ENCODE measurements around the gene NBPF6. TPM values are rescaled to one million over a fixed set of nuclear protein-coding genes. Genes with fewer than 3 reads are reported as not detected.

The NBPF6 gene
- total and polyA plus RNA-seq, 10 of the 15 experiments (the other 5 are each of a cell fraction or from before 2014, with no cell fraction given): not detected

- TF ChIP-seq RAD51 (IDR thresholded peaks at IDR 0.05): no peak
Measured at GRCh38 chr1:108503062-108503733, 53.1 kb downstream of the NBPF6 start (continued).

- Histone ChIP-seq H3K4me2 (ENCODE audit: control insufficient read depth, insufficient read depth) (no peak overlapping the region), H3K4me3 (no peak overlapping the region), H3K27ac (ENCODE audit: control insufficient read depth, insufficient read depth) (no peak overlapping the region), H3K4me1 (ENCODE audit: control insufficient read depth, insufficient read depth, low read length) (0 out of 2 replicates have a peak, but pooled peaks cover 3% of the 10 kb centered on the region), H2AFZ (ENCODE audit: control insufficient read depth, low read depth, low read length) (no peak overlapping the region), H4K20me1 (ENCODE audit: control insufficient read depth, insufficient read depth) (no peaks in the 10 kb centered on the region), H3K9ac (ENCODE audit: control insufficient read depth, insufficient read depth, low read length) (no peak overlapping the region), H3K36me3 (ENCODE audit: control insufficient read depth in 2 of 2, insufficient read depth in 2 of 2, low read length in 1 of 2) (no peaks in the 10 kb centered on the region), H3K27me3 (replicated peaks in 1 of 2; ENCODE audit: control insufficient read depth in 2 of 2, insufficient read depth in 2 of 2, low read length in 1 of 2) (0 out of 4 replicates have a peak, but pooled peaks cover 0 to 3% of the 10 kb centered on the region in 2 experiments), H3K79me2 (ENCODE audit: control insufficient read depth, insufficient read depth, low read length) (no peaks in the 10 kb centered on the region), H3K9me3 (replicated peaks; ENCODE audit: control insufficient read depth, insufficient read depth, low read length) (no peaks in the 10 kb centered on the region)
- RAD21 ChIA-PET (ENCODE audit: unreplicated experiment): interaction anchor here (0.5 to 1.6 kb wide), 3 partner anchors 56 to 261 kb away, joined by 3 to 6 read pairs (median 4); partner anchors contain the start of gene EEIG2
- no TSS peak for BruUV-seq (replicated peaks)
- TF ChIP-seq SMC3 (IDR thresholded peaks at IDR 0.05; ENCODE audit: borderline replicate concordance, low read length) (no peak), SREBF1 (IDR thresholded peaks at IDR 0.05; ENCODE audit: low read length) (no peak), ZNF592 (IDR thresholded peaks at IDR 0.05) (no peak), MLLT1 (IDR thresholded peaks at IDR 0.05) (no peak), SPI1 (IDR thresholded peaks at IDR 0.05; ENCODE audit: borderline replicate concordance, insufficient read depth, low read depth, low read length) (no peak), EED (IDR thresholded peaks at IDR 0.05; ENCODE audit: low read depth) (no peak), POLR2AphosphoS2 (IDR thresholded peaks at IDR 0.05; ENCODE audit: low read depth, low read length) (no peak), SMARCA5 (IDR thresholded peaks at IDR 0.05) (no peak), BCL11A (IDR thresholded peaks at IDR 0.05; ENCODE audit: low read depth, low read length) (no peak), RAD51 (IDR thresholded peaks at IDR 0.05) (no peak), GABPA (IDR thresholded peaks at IDR 0.05; ENCODE audit: low read depth) (no peak), RCOR1 (conservative IDR thresholded peaks at IDR 0.05; ENCODE audit: low read depth, low read length) (no peak), ZNF217 (IDR thresholded peaks at IDR 0.05) (no peak), HDAC2 (IDR thresholded peaks at IDR 0.05) (no peak), CBX5 (IDR thresholded peaks at IDR 0.05; ENCODE audit: low read depth) (no peak), STAT3 (IDR thresholded peaks at IDR 0.05; ENCODE audit: low read depth, low read length) (no peak), RFX5 (IDR thresholded peaks at IDR 0.05; ENCODE audit: low read depth, low read length) (no peak), FOXK2 (IDR thresholded peaks at IDR 0.05) (no peak)
- SMC1A ChIA-PET (ENCODE audit: uncharacterized antibody, unreplicated experiment): interaction anchor here (1.2 kb wide), 1 partner anchor 10 kb away, joined by 4 read pairs; no protein-coding TSS in a partner anchor
- intact Hi-C loops (cut with micrococcal nuclease; ENCODE audit: unreplicated experiment): loop anchor here (10.0 kb wide), 1 partner anchor 720 kb away; no protein-coding TSS in a partner anchor
- FAIRE-seq (peak; percentile 57), ATAC-seq (peak; percentile 78), DNase-seq (ENCODE audit: low read depth, low spot score) (no peak)
- POLR2A ChIA-PET: no interaction called here
- in situ Hi-C loops (cut with MboI): loop anchor here (5.0 to 25.0 kb wide), 2 partner anchors 138 to 717 kb away; no protein-coding TSS in a partner anchor
- CTCF ChIA-PET: interaction anchor here (13.5 kb wide), 1 partner anchor 57 kb away, joined by 258 read pairs; the partner anchor contains the start of gene EEIG2
- WGBS (ENCODE audit: insufficient coverage, insufficient replicate concordance, low lambda C conversion rate, missing lambda C conversion rate): 0% methylated on average over 1 of the region's 1 CpG
Measured at GRCh38 chr1:108504447-108504846, 54.3 kb downstream of the NBPF6 start.
